HEK293 (cell line): ENCODE results near the gene SIX2.

Source experiments
- CTCF ChIP-seq: fragments of 450-650 bp; formaldehyde crosslinking; IDR thresholded peaks from 2 replicates; pipeline ENCODE4 v1.5.1; 2016; ENCODE audit warnings: missing biosample characterization, missing genetic modification characterization
- PRDM4 ChIP-seq: fragments of 450-650 bp; formaldehyde crosslinking; IDR thresholded peaks from 2 replicates; pipeline ENCODE4 v1.5.1; 2017; ENCODE audit warnings: missing biosample characterization, missing genetic modification characterization
- SP2 ChIP-seq: fragments of 450-650 bp; formaldehyde crosslinking; IDR thresholded peaks from 2 replicates; pipeline ENCODE4 v1.5.1; 2016; ENCODE audit warnings: missing biosample characterization, missing genetic modification characterization
- ZBTB20 ChIP-seq: fragments of 450-650 bp; formaldehyde crosslinking; IDR thresholded peaks from 2 replicates; pipeline ENCODE4 v1.5.1; 2016; ENCODE audit warnings: missing biosample characterization, missing genetic modification characterization
- ZBTB7A ChIP-seq: fragments of 450-650 bp; formaldehyde crosslinking; IDR thresholded peaks from 2 replicates; pipeline ENCODE4 v1.5.1; 2016; ENCODE audit warnings: low read depth, missing biosample characterization, missing genetic modification characterization
- ZNF302 ChIP-seq: fragments of 450-650 bp; formaldehyde crosslinking; IDR thresholded peaks from 2 replicates; pipeline ENCODE4 v1.5.1; 2016; ENCODE audit warnings: missing biosample characterization, missing genetic modification characterization, low read depth
- ZNF596 ChIP-seq: fragments of 450-650 bp; IDR thresholded peaks from 2 replicates; pipeline ENCODE4 v1.5.0; 2018; ENCODE audit warnings: missing biosample characterization, mild to moderate bottlenecking, missing genetic modification characterization, moderate library complexity

- TF ChIP-seq ZNF302 (no peak), CTCF (tag by site-specific recombination) (no peak), ZNF596 (tag by site-specific recombination) (no peak), ZBTB7A (no peak), SP2 (tag by site-specific recombination) (no peak), PRDM4 (tag by site-specific recombination) (no peak), ZBTB20 (tag by site-specific recombination) (no peak)
Observed at GRCh38 chr2:44969936-44970335, 39.3 kb downstream of the SIX2 start.
